PFSK-1 (cell line): ENCODE measurements around the gene SLC1A2.

Experiments
- FOXP2 ChIP-seq: optimal IDR thresholded peaks from 2 replicates; pipeline ENCODE3; 2011; ENCODE audit warnings: borderline replicate concordance, control low read depth, inconsistent platforms; ENCODE audit not compliant: insufficient read depth; ENCODE audit errors: extremely low read length, extremely low read depth
- POLR2AphosphoS5 ChIP-seq: IDR thresholded peaks from 2 replicates; pipeline ENCODE4 v1.6.1; 2012; ENCODE audit warnings: low read depth, mild to moderate bottlenecking, control low read depth, low read length, moderate library complexity
- SIN3A ChIP-seq: IDR thresholded peaks from 2 replicates; pipeline ENCODE4 v1.6.1; 2012; ENCODE audit warnings: mild to moderate bottlenecking, low read length, moderate library complexity, borderline replicate concordance; ENCODE audit not compliant: insufficient read depth
- TAF1 ChIP-seq: IDR thresholded peaks from 2 replicates; pipeline ENCODE4 v1.6.1; 2012; ENCODE audit warnings: low read length, control low read depth, borderline replicate concordance; ENCODE audit not compliant: insufficient read depth
- TF ChIP-seq, protein P1 (sequence below), 2 experiments: IDR thresholded peaks; 2 replicates each; pipeline versions ENCODE4 v1.6.1 to v1.8.0; 2011 to 2012; ENCODE audit warnings: low read depth in 2 of 2, low read length in 2 of 2, control low read depth in 1 of 2, inconsistent platforms in 1 of 2, mild to moderate bottlenecking in 1 of 2, moderate library complexity in 1 of 2; ENCODE audit not compliant: insufficient read depth in 1 of 2

SLC1A2 gene

DNA sequence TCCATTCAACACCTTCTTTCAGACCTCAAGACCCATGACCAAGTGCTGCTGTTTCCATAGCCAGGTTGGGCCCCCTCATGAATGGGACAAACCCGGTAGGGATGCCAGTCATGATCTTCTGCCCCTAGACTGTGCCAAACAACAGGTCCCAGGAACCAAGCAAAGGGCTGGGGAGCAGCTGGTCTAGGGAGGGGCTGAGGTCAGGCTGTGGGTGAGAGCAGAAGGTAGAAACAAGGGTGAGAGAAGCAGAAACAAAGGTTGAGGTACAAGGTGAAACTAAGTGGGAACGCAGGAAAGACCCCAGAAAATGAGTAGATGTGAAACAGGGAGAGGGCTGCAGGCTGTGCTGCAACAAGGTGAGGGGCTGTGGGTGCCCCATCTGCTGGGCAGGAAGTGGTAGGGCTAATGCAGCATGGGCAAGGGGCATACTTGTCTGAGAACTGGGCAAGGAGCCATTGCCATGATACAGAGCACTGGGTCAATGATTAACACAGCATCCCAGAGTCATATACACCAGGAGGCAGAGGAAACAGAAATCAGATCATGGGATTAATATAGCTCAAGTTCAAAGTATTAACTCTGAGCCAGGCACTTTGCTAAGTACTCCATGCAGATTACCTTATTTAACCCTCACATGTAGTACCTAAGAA lies 45.9 kb downstream of the SLC1A2 start:
- TF ChIP-seq FOXP2 (no peak), TAF1 (no peak), SIN3A (no peak), POLR2AphosphoS5 (no peak)
- TF ChIP-seq, protein P1, sequence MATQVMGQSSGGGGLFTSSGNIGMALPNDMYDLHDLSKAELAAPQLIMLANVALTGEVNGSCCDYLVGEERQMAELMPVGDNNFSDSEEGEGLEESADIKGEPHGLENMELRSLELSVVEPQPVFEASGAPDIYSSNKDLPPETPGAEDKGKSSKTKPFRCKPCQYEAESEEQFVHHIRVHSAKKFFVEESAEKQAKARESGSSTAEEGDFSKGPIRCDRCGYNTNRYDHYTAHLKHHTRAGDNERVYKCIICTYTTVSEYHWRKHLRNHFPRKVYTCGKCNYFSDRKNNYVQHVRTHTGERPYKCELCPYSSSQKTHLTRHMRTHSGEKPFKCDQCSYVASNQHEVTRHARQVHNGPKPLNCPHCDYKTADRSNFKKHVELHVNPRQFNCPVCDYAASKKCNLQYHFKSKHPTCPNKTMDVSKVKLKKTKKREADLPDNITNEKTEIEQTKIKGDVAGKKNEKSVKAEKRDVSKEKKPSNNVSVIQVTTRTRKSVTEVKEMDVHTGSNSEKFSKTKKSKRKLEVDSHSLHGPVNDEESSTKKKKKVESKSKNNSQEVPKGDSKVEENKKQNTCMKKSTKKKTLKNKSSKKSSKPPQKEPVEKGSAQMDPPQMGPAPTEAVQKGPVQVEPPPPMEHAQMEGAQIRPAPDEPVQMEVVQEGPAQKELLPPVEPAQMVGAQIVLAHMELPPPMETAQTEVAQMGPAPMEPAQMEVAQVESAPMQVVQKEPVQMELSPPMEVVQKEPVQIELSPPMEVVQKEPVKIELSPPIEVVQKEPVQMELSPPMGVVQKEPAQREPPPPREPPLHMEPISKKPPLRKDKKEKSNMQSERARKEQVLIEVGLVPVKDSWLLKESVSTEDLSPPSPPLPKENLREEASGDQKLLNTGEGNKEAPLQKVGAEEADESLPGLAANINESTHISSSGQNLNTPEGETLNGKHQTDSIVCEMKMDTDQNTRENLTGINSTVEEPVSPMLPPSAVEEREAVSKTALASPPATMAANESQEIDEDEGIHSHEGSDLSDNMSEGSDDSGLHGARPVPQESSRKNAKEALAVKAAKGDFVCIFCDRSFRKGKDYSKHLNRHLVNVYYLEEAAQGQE (IDR thresholded peaks at IDR 0.05; ENCODE audit: insufficient read depth in 1 of 2, low read depth in 2 of 2, low read length in 2 of 2), result no peak

DNA sequence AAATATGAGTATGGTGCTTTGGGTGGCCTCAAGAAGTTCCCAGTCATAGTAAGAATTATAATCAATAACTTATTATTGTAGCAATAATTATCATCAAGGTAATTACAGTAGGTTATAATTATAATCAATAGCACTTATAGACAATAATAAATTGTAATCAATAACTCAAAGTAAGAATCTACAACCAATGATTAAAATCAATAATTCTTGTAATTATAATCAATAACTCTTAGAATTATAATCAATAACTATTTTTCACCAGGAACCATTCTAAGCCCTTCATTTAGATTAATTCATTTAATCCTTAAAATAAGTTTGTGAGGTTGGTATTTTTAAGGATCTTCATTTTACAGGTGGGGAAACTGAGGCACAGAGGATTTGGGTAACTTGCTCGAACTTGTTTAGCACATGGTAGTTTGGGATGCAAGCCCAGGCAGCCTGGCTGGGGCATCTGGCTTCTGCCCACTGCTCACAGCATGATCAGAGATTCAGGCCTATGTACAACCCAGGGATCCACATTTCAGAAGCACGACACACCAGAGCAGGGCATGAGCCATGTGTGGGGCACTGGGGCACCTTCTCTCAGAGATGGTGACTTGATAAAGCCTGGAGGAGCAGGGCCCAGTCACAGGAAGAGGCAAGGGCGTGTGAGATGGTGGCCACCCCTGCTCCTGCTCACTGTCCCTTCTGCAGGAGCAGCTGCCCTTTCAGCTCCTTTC lies 46.6 kb downstream of the SLC1A2 start:
- TF ChIP-seq, protein P1 (IDR thresholded peaks at IDR 0.05; ENCODE audit: insufficient read depth in 1 of 2, low read depth in 2 of 2, low read length in 2 of 2), result no peak
- no peak for TF ChIP-seq POLR2AphosphoS5
- TF ChIP-seq TAF1, result no peak
- TF ChIP-seq FOXP2, result no peak
- no peak for TF ChIP-seq SIN3A

DNA sequence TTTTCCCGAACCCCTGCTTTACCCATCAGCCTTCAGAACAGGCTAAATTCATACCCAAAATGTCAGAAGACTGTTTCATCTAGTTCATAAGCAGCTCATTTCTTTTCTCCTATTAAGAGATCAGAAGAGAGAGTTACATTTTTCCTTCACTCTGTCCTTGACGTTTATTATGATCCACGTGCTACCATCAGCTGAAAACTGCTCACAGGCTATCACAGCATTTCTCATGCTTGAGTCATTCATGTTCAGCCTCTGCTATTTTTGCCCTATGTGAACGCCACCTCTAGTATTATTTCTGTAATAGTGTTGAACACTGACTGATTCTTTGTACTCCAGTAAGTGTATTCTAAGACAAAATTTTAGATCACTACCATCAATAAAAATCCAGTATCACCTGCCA lies 51.9 kb downstream of the SLC1A2 start:
- TF ChIP-seq TAF1 (no peak), FOXP2 (no peak), POLR2AphosphoS5 (no peak), SIN3A (no peak)
- TF ChIP-seq, protein P1 (IDR thresholded peaks at IDR 0.05; ENCODE audit: insufficient read depth in 1 of 2, low read depth in 2 of 2, low read length in 2 of 2), result no peak

DNA sequence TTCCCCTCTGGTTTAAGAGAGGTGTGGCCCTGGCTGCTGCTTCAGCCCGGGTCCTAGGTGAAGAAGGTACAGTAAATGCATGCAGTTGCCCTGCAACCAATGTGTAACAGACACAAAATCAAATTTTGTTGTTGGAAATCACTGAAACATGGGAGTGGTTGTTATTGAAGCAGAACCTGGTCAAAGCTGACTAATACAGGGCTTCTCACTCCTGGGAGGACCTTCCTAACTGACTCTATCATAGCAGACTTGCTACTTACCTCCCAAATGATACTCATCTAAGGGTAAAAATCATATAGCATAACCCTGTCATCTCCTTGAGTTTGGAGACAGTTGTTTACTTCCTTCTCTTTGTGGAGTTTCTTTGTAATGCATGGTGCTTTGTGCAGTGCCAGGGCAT lies 52.6 kb downstream of the SLC1A2 start:
- TF ChIP-seq FOXP2, result no peak
- no peak for TF ChIP-seq TAF1
- TF ChIP-seq, protein P1 (IDR thresholded peaks at IDR 0.05; ENCODE audit: insufficient read depth in 1 of 2, low read depth in 2 of 2, low read length in 2 of 2), result no peak
- no peak for TF ChIP-seq POLR2AphosphoS5
- no peak for TF ChIP-seq SIN3A
